Panc1 (cell line): Measurements from ENCODE around the gene AGTPBP1. TPM values are rescaled to one million over a fixed set of nuclear protein-coding genes. Genes with fewer than 3 reads are reported as not detected.
"Not testable (repeated sequence)": the region's sequence is repeated elsewhere in the genome, so short reads cannot be mapped to it uniquely, and the experiment has no call there.

Source experiments
- ATAC-seq: fragments of 200-7000 bp; cut with Tn5 transposase; 2 replicates; pipeline ENCODE4 v1.9.1; 2020; ENCODE audit warnings: mild to moderate bottlenecking, moderate library complexity
- BruUV-seq: library from RNA; stranded (reverse); fragments of 400-500 nt; replicated peaks from 2 replicates; lab custom pipeline; 2021; lab: Mats Ljungman, UMichigan
- CTCF ChIA-PET: fragments of 300-600 bp; sonication (Branson Sonifier 250); formaldehyde crosslinking; loops from one replicate; lab custom pipeline; 2022; ENCODE audit warnings: antibody characterized with exemption; lab: Charles Lee
- POLR2A ChIA-PET: fragments of 300-600 bp; sonication (Branson Sonifier 250); formaldehyde crosslinking; loops from one replicate; lab custom pipeline; 2022; ENCODE audit warnings: antibody characterized with exemption; lab: Charles Lee
- DNase-seq: peaks from one replicate; pipeline ENCODE4 v3.0.0-alpha.2; 2010; ENCODE audit warnings: low read depth, low spot score
- H3K27ac ChIP-seq: 2 replicates; pipeline ENCODE4 v1.5.1; 2011; ENCODE audit warnings: mild to moderate bottlenecking, low read length, inconsistent platforms
- H3K27me3 ChIP-seq: fragments of 200-500 bp; sonication (Bioruptor generic); 2 replicates; pipeline ENCODE4 v1.6.0; 2014; ENCODE audit warnings: low read length, inconsistent platforms; ENCODE audit not compliant: control insufficient read depth, insufficient read depth
- H3K36me3 ChIP-seq: fragments of 200-500 bp; sonication (Bioruptor generic); 2 replicates; pipeline ENCODE4 v1.5.1; 2014; ENCODE audit warnings: inconsistent platforms, mild to moderate bottlenecking, low read length, moderate library complexity; ENCODE audit not compliant: control insufficient read depth, insufficient read depth
- H3K4me1 ChIP-seq: 2 replicates; pipeline ENCODE4 v1.5.1; 2011; ENCODE audit warnings: inconsistent platforms, mild to moderate bottlenecking, low read length, moderate library complexity; ENCODE audit not compliant: control insufficient read depth, insufficient read depth
- H3K4me3 ChIP-seq, 2 experiments: 2 replicates each; pipeline ENCODE4 v1.5.1; 2011 to 2012; ENCODE audit warnings: low read depth in 2 of 2, low read length in 2 of 2, mild to moderate bottlenecking in 2 of 2, inconsistent platforms in 1 of 2, moderate library complexity in 1 of 2
- H3K9me3 ChIP-seq: fragments of 200-500 bp; sonication (Bioruptor generic); 2 replicates; pipeline ENCODE4 v1.5.1; 2014; ENCODE audit warnings: low read depth, mild to moderate bottlenecking, inconsistent platforms, low read length, moderate library complexity; ENCODE audit not compliant: control insufficient read depth, insufficient read depth
- in situ Hi-C: cut with HindIII; loops from 2 replicates; pipeline ENCODE4 v1.10.0; 2016; ENCODE audit warnings: low sequenced_read_pairs, low pct_unique_long_range_greater_than_20kb
- intact Hi-C: fragments of 100-400 bp; cut with micrococcal nuclease; formaldehyde crosslinking; loops from one replicate; pipeline ENCODE4 v1.10.0; 2022; ENCODE audit not compliant: unreplicated experiment
- total RNA-seq: library from RNA; stranded (reverse); gene quantifications from one replicate; pipeline ENCODE4 v1.2.1, GENCODE V29; 2021; ENCODE audit not compliant: unreplicated experiment
- TF ChIP-seq, protein P1 (sequence below): fragments of 450-650 bp; IDR thresholded peaks from 2 replicates; pipeline ENCODE4 v1.5.1; 2017; ENCODE audit warnings: mild to moderate bottlenecking

AGTPBP1 gene
- total RNA-seq, 1 experiment from 2014 or later = 11.6 TPM

DNA sequence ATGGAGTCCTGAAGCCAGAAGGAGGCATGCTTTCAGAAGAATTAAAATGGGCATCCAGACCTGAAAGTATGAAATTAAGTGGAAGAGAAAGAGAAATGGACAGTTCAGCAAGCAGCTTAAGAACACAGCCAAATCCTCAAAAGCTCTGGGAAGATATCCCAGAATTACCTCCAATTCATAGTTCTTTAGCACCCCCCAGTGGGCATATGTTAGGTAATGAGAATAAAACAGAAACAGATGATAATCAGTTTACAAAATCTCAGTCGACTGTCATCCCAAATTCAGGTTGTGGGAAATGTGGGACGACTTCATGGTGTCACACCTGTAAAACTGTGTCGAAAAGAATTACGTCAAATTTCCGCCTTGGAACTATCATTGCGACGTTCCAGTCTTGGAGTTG lies 44.4 kb upstream of the AGTPBP1 start:
- H3K36me3 ChIP-seq, BruUV-seq, H3K27ac ChIP-seq, H3K4me1 ChIP-seq, DNase-seq, H3K27me3 ChIP-seq, POLR2A ChIA-PET, H3K4me3 ChIP-seq, CTCF ChIA-PET, in situ Hi-C loops, H3K9me3 ChIP-seq: not testable (repeated sequence)
- intact Hi-C loops = loop anchor here (10.0 kb wide), 1 partner anchor 91 kb away; no protein-coding TSS in a partner anchor
- TF ChIP-seq, protein P1, sequence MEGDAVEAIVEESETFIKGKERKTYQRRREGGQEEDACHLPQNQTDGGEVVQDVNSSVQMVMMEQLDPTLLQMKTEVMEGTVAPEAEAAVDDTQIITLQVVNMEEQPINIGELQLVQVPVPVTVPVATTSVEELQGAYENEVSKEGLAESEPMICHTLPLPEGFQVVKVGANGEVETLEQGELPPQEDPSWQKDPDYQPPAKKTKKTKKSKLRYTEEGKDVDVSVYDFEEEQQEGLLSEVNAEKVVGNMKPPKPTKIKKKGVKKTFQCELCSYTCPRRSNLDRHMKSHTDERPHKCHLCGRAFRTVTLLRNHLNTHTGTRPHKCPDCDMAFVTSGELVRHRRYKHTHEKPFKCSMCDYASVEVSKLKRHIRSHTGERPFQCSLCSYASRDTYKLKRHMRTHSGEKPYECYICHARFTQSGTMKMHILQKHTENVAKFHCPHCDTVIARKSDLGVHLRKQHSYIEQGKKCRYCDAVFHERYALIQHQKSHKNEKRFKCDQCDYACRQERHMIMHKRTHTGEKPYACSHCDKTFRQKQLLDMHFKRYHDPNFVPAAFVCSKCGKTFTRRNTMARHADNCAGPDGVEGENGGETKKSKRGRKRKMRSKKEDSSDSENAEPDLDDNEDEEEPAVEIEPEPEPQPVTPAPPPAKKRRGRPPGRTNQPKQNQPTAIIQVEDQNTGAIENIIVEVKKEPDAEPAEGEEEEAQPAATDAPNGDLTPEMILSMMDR = peak; percentile 29; the same call in 1 of the 2 replicates
- peak; percentile 77 for ATAC-seq

DNA sequence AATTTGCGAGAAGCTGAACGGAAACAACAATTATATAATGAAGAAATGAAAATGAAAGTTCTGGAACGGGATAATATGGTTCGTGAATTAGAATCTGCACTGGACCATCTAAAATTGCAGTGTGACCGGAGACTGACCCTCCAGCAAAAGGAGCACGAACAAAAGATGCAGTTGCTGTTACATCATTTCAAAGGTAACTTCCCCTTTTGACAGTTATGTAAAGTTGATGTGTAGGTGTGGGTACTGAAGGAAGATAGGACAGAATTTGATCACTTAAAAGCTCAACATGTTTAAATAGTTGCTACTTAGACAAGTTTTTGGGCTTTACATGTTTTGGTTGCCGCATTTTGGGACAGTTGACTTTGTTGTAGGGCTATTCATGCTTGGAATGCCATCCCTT lies 32.1 kb upstream of the AGTPBP1 start:
- BruUV-seq, in situ Hi-C loops, H3K4me1 ChIP-seq, H3K4me3 ChIP-seq, H3K27me3 ChIP-seq, H3K36me3 ChIP-seq, ATAC-seq, H3K27ac ChIP-seq, DNase-seq, intact Hi-C loops, POLR2A ChIA-PET, CTCF ChIA-PET, H3K9me3 ChIP-seq: not testable (repeated sequence)

- H3K27me3 ChIP-seq, BruUV-seq, H3K27ac ChIP-seq, ATAC-seq, H3K36me3 ChIP-seq, intact Hi-C loops, H3K9me3 ChIP-seq, in situ Hi-C loops, H3K4me3 ChIP-seq, POLR2A ChIA-PET, H3K4me1 ChIP-seq, DNase-seq, CTCF ChIA-PET: not testable (repeated sequence)
Observed at GRCh38 chr9:85761802-85762201, 20.0 kb upstream of the AGTPBP1 start.

DNA sequence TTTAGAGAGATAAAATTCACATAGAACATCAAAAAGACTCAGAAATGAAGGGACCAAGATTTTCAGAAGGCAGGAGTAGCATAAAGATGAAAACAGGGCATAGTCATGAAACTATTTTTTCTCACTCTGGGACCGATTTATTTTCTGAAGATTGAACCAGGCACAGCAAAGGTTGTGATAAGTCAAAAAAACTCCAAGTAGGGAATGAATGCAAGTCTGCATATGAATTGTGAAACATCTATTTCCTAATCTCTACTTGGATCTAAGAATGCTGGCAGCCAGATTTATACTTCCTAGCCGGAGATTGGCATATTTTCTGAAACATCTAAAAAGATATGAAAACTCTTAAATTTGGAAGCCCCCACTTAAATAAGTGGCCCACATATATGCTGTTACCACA lies 16.0 kb upstream of the AGTPBP1 start:
- H3K4me3 ChIP-seq, H3K27ac ChIP-seq, POLR2A ChIA-PET, CTCF ChIA-PET, BruUV-seq, DNase-seq, H3K9me3 ChIP-seq, intact Hi-C loops, H3K36me3 ChIP-seq, H3K27me3 ChIP-seq, H3K4me1 ChIP-seq, ATAC-seq, in situ Hi-C loops: not testable (repeated sequence)

- DNase-seq, H3K27ac ChIP-seq, in situ Hi-C loops, POLR2A ChIA-PET, H3K9me3 ChIP-seq, H3K27me3 ChIP-seq, CTCF ChIA-PET, H3K4me1 ChIP-seq, H3K36me3 ChIP-seq, H3K4me3 ChIP-seq, BruUV-seq, intact Hi-C loops, ATAC-seq: not testable (repeated sequence)
Observed at GRCh38 chr9:85756216-85756615, 14.5 kb upstream of the AGTPBP1 start.
